Measurements from ENCODE around the gene ASTN2.

ASTN2 gene

GRCh38 chr9:117156144-117156688, 258.6 kb downstream of the ASTN2 start:
- FAIRE-seq (no peak), DNase-seq (ENCODE audit: insufficient read length, low spot score) (no peak)
- no peak for TF ChIP-seq POLR2A (IDR thresholded peaks at IDR 0.05; ENCODE audit: low read depth, low read length)

GRCh38 chr9:117153021-117153420, 261.8 kb downstream of the ASTN2 start:
- peak; percentile 86 for FAIRE-seq
- DNase-seq (ENCODE audit: insufficient read length, low spot score) = no peak
- TF ChIP-seq POLR2A (IDR thresholded peaks at IDR 0.05; ENCODE audit: low read depth, low read length) = no peak

GRCh38 chr9:117151716-117152115, 263.1 kb downstream of the ASTN2 start:
- no peak for FAIRE-seq
- no peak for DNase-seq (ENCODE audit: insufficient read length, low spot score)
- TF ChIP-seq POLR2A (IDR thresholded peaks at IDR 0.05; ENCODE audit: low read depth, low read length) = no peak

- DNase-seq (ENCODE audit: insufficient read length, low spot score) (no peak), FAIRE-seq (no peak)
- TF ChIP-seq POLR2A (IDR thresholded peaks at IDR 0.05; ENCODE audit: low read depth, low read length) = no peak
These were observed 264.9 kb downstream of the ASTN2 start for GRCh38 chr9:117149996-117150395.

- no peak for TF ChIP-seq POLR2A (IDR thresholded peaks at IDR 0.05; ENCODE audit: low read depth, low read length)
- FAIRE-seq (no peak), DNase-seq (ENCODE audit: insufficient read length, low spot score) (no peak)
These were observed 268.9 kb downstream of the ASTN2 start for GRCh38 chr9:117145811-117146490.

GRCh38 chr9:117145081-117145480, 269.8 kb downstream of the ASTN2 start:
- DNase-seq (ENCODE audit: insufficient read length, low spot score) = no peak
- no peak for TF ChIP-seq POLR2A (IDR thresholded peaks at IDR 0.05; ENCODE audit: low read depth, low read length)
- FAIRE-seq = no peak

- FAIRE-seq (no peak), DNase-seq (ENCODE audit: insufficient read length, low spot score) (no peak)
- no peak for TF ChIP-seq POLR2A (IDR thresholded peaks at IDR 0.05; ENCODE audit: low read depth, low read length)
These were observed 276.6 kb downstream of the ASTN2 start for GRCh38 chr9:117138231-117138630.

GRCh38 chr9:117136461-117136860, 278.4 kb downstream of the ASTN2 start:
- DNase-seq (ENCODE audit: insufficient read length, low spot score) (no peak), FAIRE-seq (no peak)
- TF ChIP-seq POLR2A (IDR thresholded peaks at IDR 0.05; ENCODE audit: low read depth, low read length) = no peak

GRCh38 chr9:117135501-117136098, 279.3 kb downstream of the ASTN2 start:
- DNase-seq (ENCODE audit: insufficient read length, low spot score) (no peak), FAIRE-seq (no peak)
- no peak for TF ChIP-seq POLR2A (IDR thresholded peaks at IDR 0.05; ENCODE audit: low read depth, low read length)

GRCh38 chr9:117134826-117135500, 279.9 kb downstream of the ASTN2 start:
- FAIRE-seq (no peak), DNase-seq (ENCODE audit: insufficient read length, low spot score) (no peak)
- TF ChIP-seq POLR2A (IDR thresholded peaks at IDR 0.05; ENCODE audit: low read depth, low read length) = no peak

- no peak for TF ChIP-seq POLR2A (IDR thresholded peaks at IDR 0.05; ENCODE audit: low read depth, low read length)
- DNase-seq (ENCODE audit: insufficient read length, low spot score) (no peak), FAIRE-seq (no peak)
These were observed 288.0 kb downstream of the ASTN2 start for GRCh38 chr9:117126871-117127270.

GRCh38 chr9:117125531-117125930, 289.3 kb downstream of the ASTN2 start:
- FAIRE-seq (peak; percentile 60), DNase-seq (ENCODE audit: insufficient read length, low spot score) (no peak)
- TF ChIP-seq POLR2A (IDR thresholded peaks at IDR 0.05; ENCODE audit: low read depth, low read length) = no peak

- FAIRE-seq = no peak
- no peak for DNase-seq (ENCODE audit: insufficient read length, low spot score)
- no peak for TF ChIP-seq POLR2A (IDR thresholded peaks at IDR 0.05; ENCODE audit: low read depth, low read length)
These were observed 291.1 kb downstream of the ASTN2 start for GRCh38 chr9:117123729-117124128.

- no peak for TF ChIP-seq POLR2A (IDR thresholded peaks at IDR 0.05; ENCODE audit: low read depth, low read length)
- FAIRE-seq (no peak), DNase-seq (ENCODE audit: insufficient read length, low spot score) (no peak)
These were observed 291.9 kb downstream of the ASTN2 start for GRCh38 chr9:117122953-117123352.
